ENCODE data around the gene C1orf21.

Gene C1orf21

GRCh38 chr1:184442260-184442659, 55.4 kb downstream of the C1orf21 start:
- no peak overlapping the region for H3K27ac ChIP-seq (ENCODE audit: low read depth, low read length)
- H3K4me1 ChIP-seq (ENCODE audit: control insufficient read depth, low read length): no peaks in the 10 kb centered on the region
- no peaks in the 10 kb centered on the region for H3K9me3 ChIP-seq (ENCODE audit: control insufficient read depth, insufficient read depth, low read length)
- no peak overlapping the region for H3K4me3 ChIP-seq (ENCODE audit: low read length)
- H3F3A ChIP-seq (ENCODE audit: control insufficient read depth, insufficient read depth): no peaks in the 10 kb centered on the region
- no peaks in the 10 kb centered on the region for H3K9me2 ChIP-seq (replicated peaks; ENCODE audit: control insufficient read depth, low read length)
- no peak overlapping the region for H3K4me2 ChIP-seq (ENCODE audit: low read length)
- H3K79me2 ChIP-seq (ENCODE audit: control insufficient read depth, low read length): no peaks in the 10 kb centered on the region
- H3K36me3 ChIP-seq (ENCODE audit: control insufficient read depth, low read length): no peaks in the 10 kb centered on the region
- no peak for TF ChIP-seq EZH2phosphoT487 (IDR thresholded peaks at IDR 0.05; ENCODE audit: borderline replicate concordance, low read length)
- TF ChIP-seq CTCF (IDR thresholded peaks at IDR 0.05; ENCODE audit: low read depth, low read length, poor library complexity, severe bottlenecking): no peak
- no peaks in the 10 kb centered on the region for H3K27me3 ChIP-seq (ENCODE audit: control insufficient read depth, low read length)
- H4K20me1 ChIP-seq (ENCODE audit: control insufficient read depth, insufficient read depth, low read depth, low read length): no peaks in the 10 kb centered on the region

GRCh38 chr1:184443201-184443600, 56.4 kb downstream of the C1orf21 start:
- TF ChIP-seq CTCF (IDR thresholded peaks at IDR 0.05; ENCODE audit: low read depth, low read length, poor library complexity, severe bottlenecking): no peak
- no peak for TF ChIP-seq EZH2phosphoT487 (IDR thresholded peaks at IDR 0.05; ENCODE audit: borderline replicate concordance, low read length)

GRCh38 chr1:184443624-184444023, 56.8 kb downstream of the C1orf21 start:
- no peaks in the 10 kb centered on the region for H3K79me2 ChIP-seq (ENCODE audit: control insufficient read depth, low read length)

More at GRCh38 chr1:184443201-184443600, 56.4 kb downstream of the C1orf21 start:
- Histone ChIP-seq H3K9me2 (replicated peaks; ENCODE audit: control insufficient read depth, low read length) (no peaks in the 10 kb centered on the region), H3K4me1 (ENCODE audit: control insufficient read depth, low read length) (no peaks in the 10 kb centered on the region), H3K27me3 (ENCODE audit: control insufficient read depth, low read length) (no peaks in the 10 kb centered on the region), H3K36me3 (ENCODE audit: control insufficient read depth, low read length) (no peaks in the 10 kb centered on the region), H3F3A (ENCODE audit: control insufficient read depth, insufficient read depth) (no peaks in the 10 kb centered on the region), H3K4me3 (ENCODE audit: low read length) (no peak overlapping the region), H4K20me1 (ENCODE audit: control insufficient read depth, insufficient read depth, low read depth, low read length) (no peaks in the 10 kb centered on the region), H3K79me2 (ENCODE audit: control insufficient read depth, low read length) (no peaks in the 10 kb centered on the region), H3K27ac (ENCODE audit: low read depth, low read length) (no peak overlapping the region), H3K4me2 (ENCODE audit: low read length) (no peak overlapping the region), H3K9me3 (ENCODE audit: control insufficient read depth, insufficient read depth, low read length) (no peaks in the 10 kb centered on the region)

More at GRCh38 chr1:184443624-184444023, 56.8 kb downstream of the C1orf21 start:
- H4K20me1 ChIP-seq (ENCODE audit: control insufficient read depth, insufficient read depth, low read depth, low read length): no peaks in the 10 kb centered on the region
- H3F3A ChIP-seq (ENCODE audit: control insufficient read depth, insufficient read depth): no peaks in the 10 kb centered on the region
- no peak overlapping the region for H3K4me3 ChIP-seq (ENCODE audit: low read length)
- H3K4me1 ChIP-seq (ENCODE audit: control insufficient read depth, low read length): no peaks in the 10 kb centered on the region
- no peaks in the 10 kb centered on the region for H3K27me3 ChIP-seq (ENCODE audit: control insufficient read depth, low read length)
- H3K36me3 ChIP-seq (ENCODE audit: control insufficient read depth, low read length): no peaks in the 10 kb centered on the region
- no peaks in the 10 kb centered on the region for H3K9me3 ChIP-seq (ENCODE audit: control insufficient read depth, insufficient read depth, low read length)
- H3K4me2 ChIP-seq (ENCODE audit: low read length): no peak overlapping the region
- no peaks in the 10 kb centered on the region for H3K9me2 ChIP-seq (replicated peaks; ENCODE audit: control insufficient read depth, low read length)
- TF ChIP-seq EZH2phosphoT487 (IDR thresholded peaks at IDR 0.05; ENCODE audit: borderline replicate concordance, low read length) (no peak), CTCF (IDR thresholded peaks at IDR 0.05; ENCODE audit: low read depth, low read length, poor library complexity, severe bottlenecking) (no peak)
- no peak overlapping the region for H3K27ac ChIP-seq (ENCODE audit: low read depth, low read length)

Data from DOHH2 (cell line).